ENCODE measurements around the gene DEFB119. TPM values are rescaled to one million over a fixed set of nuclear protein-coding genes. Genes with fewer than 3 reads are reported as not detected.
"Not testable (repeated sequence)": the region's sequence is repeated elsewhere in the genome, so short reads cannot be mapped to it uniquely, and the experiment has no call there.

The DEFB119 gene, protein sequence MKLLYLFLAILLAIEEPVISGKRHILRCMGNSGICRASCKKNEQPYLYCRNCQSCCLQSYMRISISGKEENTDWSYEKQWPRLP
- total RNA-seq, result not detected in 2 replicates

DNA sequence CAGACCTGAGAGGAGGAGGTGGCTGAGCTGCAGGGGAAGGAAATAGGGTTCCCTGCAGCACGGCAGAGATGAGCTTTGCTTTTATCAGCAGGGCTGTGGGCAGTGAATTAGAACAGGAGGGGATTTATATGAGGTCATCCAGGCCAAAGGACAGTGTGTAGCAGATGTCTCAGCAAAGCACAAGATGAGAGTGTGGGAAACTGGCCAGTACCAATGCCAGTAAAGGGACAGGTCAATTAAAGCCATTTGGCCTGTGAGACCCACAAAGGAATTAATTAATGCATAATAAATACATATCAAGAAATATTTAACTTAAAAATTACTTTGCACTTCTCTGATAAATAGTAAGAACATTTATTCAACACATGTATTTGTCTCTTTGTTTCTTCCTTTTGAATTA lies at the start of gene DEFB119:
Gene DEFB119 (minus strand): TSS at position 101 of the 400 bp plus-strand sequence. CDS start 107 bp downstream, outside the sequence.
- DNase-seq, result no peak

DNA sequence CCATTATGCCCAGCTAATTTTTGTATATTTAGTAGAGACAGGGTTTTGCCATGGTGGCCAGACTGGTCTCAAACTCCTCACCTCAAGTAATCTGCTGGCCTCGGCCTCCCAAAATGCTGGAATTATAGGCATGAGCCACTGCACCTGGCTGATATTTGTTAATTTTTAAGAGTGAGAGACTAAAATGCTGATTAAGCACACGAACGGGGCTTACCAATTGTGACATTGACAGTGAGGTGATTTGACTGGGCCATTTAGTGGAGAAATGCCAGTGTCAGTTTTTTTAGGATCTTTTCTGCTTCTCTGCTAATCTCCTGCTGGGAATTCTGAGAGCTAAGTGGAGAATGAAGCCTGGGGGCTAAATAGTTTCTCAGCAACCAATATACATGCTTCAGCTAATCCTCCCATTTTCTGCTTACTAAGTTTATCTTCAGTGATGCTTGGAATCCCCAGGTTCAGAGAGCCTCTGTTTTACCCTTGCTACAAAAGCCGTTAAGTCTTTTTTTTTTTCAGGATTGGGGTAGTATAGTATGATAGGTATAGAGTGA lies 40.3 kb upstream of the DEFB119 start:
- DNase-seq, result no peak

DNA sequence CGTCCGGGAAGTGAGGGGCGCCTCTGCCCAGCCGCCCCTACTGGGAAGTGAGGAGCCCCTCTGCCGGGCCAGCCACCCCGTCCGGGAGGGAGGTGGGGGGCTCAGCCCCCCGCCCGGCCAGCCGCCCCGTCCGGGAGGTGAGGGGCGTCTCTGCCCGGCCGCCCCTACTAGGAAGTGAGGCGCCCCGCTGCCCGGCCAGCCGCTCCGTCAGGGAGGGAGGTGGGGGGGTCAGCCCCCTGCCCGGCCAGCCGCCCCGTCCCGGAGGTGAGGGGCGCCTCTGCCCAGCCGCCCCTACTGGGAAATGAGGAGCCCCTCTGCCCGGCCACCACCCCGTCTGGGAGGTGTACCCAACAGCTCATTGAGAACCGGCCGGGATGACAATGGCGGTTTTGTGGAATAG lies 37.2 kb upstream of the DEFB119 start:
- not testable (repeated sequence) for DNase-seq

DNA sequence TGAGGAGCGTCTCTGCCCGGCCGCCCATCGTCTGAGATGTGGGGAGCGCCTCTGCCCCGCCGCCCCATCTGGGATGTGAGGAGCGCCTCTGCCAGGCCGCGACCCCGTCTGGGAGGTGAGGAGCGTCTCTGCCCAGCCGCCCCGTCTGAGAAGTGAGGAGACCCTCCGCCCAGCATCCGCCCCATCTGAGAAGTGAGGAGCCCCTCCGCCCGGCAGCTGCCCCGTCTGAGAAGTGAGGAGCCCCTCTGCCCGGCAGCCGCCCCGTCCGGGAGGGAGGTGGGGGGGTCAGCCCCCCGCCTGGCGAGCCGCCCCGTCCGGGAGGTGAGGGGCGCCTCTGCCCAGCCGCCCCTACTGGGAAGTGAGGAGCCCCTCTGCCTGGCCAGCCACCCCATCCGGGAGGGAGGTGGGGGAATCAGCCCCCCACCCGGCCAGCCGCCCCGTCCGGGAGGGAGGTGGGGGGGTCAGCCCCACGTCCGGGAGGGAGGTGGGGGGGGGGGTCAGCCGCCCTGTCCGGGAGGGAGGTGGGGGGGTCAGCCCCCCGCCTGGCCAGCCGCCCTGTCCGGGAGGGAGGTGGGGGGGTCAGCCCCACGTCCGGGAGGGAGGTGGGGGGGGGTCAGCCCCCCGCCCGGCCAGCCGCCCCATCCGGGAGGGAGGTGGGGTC lies 36.6 kb upstream of the DEFB119 start:
- not testable (repeated sequence) for DNase-seq

DNA sequence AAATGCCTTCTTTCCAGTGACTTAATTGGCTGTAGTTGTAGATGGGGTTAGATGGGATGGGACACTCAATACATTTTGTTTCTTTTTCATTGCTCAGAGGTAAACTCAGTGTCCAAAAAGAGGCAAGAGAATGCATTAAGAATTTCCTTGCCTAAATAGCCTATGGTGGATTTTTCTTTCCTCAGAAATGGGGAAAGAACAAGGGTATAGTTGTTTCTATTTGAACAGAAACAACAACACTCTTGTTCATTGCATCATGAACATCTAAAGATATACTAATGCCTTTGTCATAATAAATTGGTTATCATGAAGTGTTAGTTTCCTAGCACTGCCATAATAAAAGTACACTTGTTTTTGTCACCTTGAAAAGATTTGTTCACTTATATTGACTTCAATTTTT lies 35.4 kb upstream of the DEFB119 start:
- no peak for DNase-seq

DNA sequence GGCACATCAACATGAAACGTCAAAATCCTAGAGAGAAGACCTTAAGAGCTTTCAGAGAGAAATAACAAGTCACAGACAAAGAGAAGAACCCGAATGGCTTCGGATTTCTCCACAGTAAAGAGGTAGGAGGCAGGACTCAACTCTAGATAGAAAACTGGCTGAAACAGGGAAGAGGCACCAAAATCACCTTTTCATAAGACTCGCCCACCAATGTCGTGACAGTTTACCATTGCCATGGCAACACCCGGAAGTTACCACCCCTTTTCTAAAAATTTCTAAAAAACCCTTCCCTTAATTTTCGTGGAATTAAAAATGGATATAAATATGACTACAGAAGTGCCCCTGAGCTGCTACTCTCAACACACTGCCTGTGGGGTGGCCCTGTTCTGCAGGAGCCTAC lies 27.9 kb upstream of the DEFB119 start:
- no peak for DNase-seq

DNA sequence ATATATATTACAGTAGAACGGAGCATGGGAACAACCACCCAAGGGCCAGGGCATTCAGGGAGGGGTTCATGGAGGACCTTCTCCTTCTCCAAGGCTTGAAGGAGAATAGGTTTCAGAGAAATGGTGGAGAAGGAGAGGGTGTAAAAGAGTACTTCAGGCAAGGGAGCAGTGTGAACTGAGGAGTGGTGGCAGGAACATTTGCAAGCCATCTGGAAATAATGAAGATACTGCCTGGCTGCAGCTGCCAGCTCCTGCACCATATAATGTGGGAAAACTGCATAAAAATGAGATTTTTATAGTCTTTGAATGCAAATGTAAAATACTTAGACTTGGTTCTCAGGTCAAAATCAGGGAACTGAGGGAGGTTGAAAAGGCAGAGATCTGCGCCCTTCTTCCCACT lies 25.3 kb upstream of the DEFB119 start:
- DNase-seq, result no peak

DNA sequence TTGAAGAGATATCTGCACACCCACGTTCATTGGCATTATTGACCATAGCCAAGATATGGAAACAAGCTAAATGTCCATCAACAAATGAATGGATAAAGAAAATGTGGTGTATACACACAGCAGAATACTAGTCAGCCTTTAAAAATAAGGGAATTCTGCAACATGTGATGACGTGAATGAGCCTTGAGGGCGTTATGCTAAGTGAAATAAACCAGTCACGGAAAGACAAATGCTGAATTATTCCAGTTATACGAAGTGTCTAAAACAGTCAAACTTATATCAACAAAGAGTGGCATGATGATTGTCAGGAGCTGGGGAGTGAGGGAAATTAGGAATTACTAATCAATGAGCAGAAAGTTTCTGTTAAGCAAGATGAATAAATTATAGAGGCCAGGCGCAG lies 24.0 kb upstream of the DEFB119 start:
- DNase-seq, result no peak

DNA sequence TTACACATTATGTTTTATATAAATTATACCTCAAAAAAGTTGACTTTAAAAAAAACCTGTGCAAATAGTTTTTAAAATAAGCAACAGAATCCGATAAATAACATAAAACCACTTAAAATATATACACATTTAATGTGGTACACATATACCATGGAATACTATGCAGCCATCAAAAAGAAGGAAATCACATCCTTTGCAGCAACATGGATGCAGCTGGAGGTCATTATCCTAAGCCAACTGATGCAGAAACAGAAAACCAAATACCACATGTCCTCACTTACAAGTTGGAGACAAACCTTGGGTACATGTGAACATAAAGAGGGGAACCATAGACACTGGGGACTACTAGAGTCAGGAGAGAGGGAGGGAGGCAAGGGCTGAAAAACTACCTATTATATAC lies 19.6 kb upstream of the DEFB119 start:
- DNase-seq, result no peak

DNA sequence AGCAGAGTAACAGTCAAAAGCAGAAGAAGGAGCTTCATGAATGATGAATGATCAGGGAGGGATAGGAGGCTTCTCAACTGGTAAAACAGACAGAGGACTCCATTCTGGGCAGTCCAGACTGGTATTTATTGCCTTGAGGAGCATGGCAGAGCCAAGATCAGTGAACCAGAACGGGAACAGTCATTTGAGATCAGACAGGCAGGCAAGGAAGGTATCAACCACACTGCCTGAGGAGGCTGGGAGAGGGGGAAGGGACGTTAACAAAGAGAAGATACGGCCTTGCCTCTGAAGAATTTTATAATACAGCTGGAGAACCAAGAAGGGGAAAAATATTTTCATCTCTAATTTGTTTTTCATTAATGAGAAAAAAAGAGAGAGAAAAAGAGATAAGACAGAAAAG lies 15.7 kb upstream of the DEFB119 start, which contains the start of gene DEFB121:
Gene DEFB121 (minus strand): TSS at position 101 of the 400 bp plus-strand sequence. CDS start 63 bp downstream, at position 38.
- no peak for DNase-seq

DNA sequence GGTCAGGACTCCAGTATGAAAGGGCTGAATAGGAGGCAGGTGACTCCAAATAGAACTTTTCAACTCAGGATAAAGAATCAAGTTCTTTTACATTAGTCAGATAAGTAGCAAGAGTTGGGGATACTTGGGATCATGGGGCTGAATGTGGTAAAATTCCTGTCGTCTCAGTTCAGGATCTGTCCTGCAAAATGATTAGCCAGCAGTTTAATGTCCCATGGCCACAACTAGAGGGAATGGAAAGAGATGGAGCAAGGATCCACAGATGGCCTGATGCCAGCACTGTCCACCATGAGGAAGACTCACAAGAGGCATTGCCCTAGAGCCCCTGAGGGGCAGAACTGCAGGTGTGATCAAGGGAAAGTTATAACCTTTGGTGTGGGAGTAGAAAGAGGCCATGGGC lies 13.5 kb upstream of the DEFB119 start:
- no peak for DNase-seq

DNA sequence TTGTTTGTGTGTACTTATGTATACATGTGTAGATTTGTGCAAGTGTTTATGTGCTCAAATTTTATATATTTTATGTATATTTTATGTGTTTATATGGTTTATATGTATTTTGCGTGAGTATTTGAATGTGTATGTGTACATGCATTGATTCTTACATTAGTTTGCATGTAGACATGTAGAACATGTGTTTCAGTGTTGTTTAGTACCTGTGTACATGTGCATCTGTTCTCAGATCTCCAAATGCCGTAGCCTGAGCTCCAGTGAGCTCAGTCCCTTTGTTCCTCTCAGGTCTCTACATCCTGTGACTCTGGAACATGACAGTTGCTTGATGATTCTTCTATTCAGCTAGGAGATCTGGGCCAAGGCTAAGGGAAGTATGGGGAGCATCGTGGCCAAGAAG lies 4.5 kb upstream of the DEFB119 start:
- no peak for DNase-seq

DNA sequence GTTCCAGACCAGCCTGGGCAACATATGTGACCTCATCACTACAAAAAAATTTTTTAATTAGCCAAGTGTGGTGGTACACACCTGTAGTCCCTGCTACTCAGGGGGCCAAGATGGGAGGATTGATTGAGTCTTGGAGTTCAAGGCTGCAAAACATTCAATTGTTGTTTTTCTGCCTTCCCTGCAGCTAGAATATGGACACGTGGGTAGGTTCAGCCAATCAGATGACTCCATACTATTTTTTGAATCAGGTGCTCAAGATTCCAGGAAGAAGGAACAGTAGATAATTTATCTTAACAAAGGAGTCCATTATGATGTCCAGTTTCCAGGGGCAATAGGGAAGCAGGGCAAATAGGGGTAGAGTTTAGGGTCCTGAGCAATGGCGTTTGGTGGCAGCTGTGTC lies 2.4 kb upstream of the DEFB119 start:
- no peak for DNase-seq

DNA sequence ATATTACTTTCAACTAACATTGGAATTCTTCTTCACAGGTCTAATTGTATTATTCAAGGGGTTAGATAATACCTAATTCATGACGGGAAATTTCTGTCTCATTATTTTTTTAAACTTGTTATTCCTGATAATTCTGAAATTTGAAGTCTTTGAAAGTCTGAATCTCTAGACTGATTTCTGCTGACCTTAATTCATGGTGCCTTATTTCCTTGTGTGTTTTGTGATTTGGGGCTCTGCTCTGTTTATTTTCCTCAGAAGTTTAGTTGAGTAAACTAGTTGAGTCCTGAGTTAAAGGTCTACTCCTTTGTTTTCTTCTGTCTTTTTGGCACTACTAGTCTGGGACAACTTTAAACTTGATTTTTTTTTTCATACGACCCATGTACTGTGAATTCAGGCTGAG lies 16.0 kb downstream of the DEFB119 start:
- no peak for DNase-seq

DNA sequence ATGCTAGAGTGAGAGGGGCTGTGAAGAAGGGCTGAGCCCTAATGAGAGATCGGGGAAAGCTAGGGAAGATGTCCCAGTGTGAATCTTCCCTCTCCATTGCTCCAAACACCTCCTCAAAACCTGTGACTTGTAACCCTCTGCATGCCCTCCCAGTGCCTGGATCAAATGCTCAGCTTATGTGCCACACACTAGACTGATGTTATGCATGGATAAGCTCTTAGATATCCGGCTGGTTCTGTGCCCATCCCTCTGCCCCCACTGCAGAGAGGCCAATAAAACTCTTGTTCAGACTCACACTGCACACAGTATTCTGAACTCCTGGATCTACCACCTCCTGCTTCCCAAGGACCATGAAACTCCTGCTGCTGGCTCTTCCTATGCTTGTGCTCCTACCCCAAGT lies 22.1 kb downstream of the DEFB119 start, which contains the start of gene DEFB118:
Gene DEFB118 (plus strand): TSS at position 301 of the 400 bp plus-strand sequence. CDS start 50 bp downstream, at position 351.
- no peak for DNase-seq

DNA sequence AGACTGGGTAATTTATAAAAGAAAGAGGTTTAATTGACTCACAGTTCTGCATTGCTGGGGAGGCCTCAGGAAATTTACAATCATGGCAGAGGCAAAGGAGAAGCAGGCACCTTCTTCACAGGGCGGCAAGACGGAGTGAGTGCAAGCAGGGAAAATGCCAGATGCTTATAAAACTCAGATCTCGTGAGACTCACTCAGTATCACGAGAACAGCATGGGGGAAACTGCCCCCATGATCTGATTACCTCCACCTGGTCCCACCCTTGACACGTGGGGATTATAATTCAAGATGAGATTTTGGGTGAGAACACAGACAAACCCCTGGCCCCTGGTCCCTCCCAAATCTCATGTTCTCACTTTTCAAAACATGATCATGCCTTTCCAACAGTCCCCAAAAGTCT lies 26.1 kb downstream of the DEFB119 start:
- DNase-seq, result not testable (repeated sequence)

DNA sequence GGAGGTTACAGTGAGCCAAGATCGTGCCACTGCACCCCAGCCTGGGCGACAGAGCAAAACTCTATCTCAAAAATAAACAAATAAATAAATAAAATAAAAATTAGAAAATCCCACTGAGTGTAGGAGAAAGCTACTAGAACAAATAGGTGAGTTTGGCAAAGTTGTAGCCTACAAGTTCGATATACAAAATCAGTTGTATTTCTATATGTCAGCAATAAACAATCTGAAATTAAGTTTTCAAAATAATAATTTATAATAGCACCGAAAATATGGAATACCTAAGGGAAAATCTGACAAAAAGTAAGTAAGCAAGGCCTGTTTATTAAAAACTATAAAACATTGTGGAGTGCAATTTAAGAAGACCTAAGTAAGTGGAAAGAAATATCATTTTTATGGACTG lies 27.1 kb downstream of the DEFB119 start:
- DNase-seq, result no peak

DNA sequence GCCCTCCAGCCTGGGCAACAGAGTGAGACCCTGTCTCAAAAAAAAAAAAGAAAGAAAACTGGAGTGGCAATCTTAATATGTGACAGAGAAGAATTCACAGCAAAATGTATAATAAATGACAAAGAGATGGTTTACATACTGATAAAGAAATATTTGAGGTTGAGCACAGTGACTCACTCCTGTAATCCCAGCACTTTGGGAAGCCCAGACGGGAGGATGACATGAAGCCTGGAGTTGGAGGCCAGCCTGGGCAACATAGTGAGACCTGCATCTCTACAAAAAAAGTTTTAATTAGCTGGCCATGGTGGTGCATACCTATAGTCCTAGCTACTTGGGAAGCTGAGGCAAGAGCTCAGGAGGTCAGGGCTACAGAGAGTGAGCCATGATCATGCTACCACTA lies 34.4 kb downstream of the DEFB119 start:
- DNase-seq, result no peak

DNA sequence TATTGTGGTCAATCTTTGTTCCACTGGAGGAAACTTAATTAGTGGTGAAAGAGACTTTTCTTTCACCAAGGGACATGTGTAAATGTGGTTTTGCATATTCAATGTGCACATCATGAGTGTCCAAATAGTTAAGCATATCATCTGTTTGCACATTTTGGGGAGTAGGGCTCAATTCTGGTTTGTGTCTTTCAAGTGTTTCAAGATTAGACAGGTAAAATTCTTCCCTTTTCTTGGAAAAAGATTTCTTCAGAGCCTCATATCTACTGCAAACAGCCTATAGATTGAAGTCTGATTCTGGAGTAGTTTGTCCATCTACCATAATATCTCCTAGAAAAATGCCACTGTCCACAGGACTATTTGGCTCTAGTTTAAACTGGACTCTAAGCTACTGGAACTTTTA lies 48.9 kb downstream of the DEFB119 start:
- no peak for DNase-seq

DNA sequence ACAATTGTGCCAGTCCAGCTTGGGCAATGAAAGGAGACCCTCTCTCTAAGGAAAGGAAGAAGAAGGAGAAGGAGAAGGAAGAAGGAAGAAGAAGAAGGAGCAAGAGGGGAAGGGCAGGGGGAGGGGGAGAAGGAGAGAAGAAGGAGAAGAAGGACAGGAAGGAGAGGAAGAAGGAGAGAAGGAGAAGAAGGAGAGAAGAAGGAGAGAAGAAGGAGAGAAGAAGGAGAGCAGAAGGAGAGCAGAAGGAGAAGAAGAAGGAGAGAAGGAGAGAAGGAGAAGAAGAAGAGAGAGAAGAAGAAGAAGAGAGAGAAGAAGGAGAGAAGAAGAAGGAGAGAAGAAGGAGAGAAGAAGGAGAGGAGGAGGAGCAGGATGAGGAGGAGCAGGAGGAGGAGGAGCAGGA lies 59.5 kb downstream of the DEFB119 start:
- DNase-seq, result no peak
